Sigmoid colon (tissue), 4 donors: ENCODE data around the gene LMF1.

Source experiments
- EP300 ChIP-seq, 4 donors: sonication (generic); formaldehyde crosslinking; IDR thresholded peaks; one replicate each; pipeline ENCODE4 v1.6.1; 2017; ENCODE audit warnings: antibody characterized with exemption in 4 of 4
- POLR2A ChIP-seq, 2 donors: fragments of 450-650 bp; IDR thresholded peaks; one replicate each; pipeline ENCODE4 v1.6.1; 2016; ENCODE audit warnings: antibody characterized with exemption in 2 of 2, mild to moderate bottlenecking in 2 of 2, moderate library complexity in 2 of 2
- POLR2AphosphoS5 ChIP-seq, 4 donors: sonication (generic); formaldehyde crosslinking; IDR thresholded peaks; one replicate each; pipeline ENCODE4 v1.6.1; 2017; ENCODE audit warnings: antibody characterized with exemption in 4 of 4
- TF ChIP-seq, protein P1 (sequence below), 4 experiments: fragments of 450-650 bp in 3 of 4; fragments of 200-600 bp in 1 of 4; IDR thresholded peaks; one replicate each; pipeline ENCODE4 v1.5.1; 2016 to 2019; ENCODE audit warnings: antibody characterized with exemption in 4 of 4, mild to moderate bottlenecking in 3 of 4, moderate library complexity in 2 of 4

DNA sequence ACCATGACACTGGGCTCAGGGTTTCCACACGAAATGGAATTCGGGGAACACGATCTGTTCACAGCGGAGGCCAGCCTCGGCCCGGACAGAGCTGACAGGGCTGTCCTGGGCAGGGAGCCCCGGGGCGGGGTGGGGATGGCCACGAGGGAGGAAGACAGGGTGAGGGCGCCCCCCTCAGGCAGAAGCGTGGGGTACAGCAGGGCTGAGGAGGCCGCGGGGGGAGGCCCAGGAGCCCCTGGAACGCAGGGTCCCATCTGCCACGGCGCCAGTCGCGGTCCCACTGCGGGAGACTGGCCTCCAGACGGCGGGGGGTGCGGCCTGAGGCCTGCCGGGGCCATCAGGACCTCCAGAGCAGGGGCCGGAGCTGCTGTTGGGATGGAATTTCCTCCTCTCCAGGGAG is 75.9 kb downstream of the LMF1 start:
- TF ChIP-seq, protein P1, sequence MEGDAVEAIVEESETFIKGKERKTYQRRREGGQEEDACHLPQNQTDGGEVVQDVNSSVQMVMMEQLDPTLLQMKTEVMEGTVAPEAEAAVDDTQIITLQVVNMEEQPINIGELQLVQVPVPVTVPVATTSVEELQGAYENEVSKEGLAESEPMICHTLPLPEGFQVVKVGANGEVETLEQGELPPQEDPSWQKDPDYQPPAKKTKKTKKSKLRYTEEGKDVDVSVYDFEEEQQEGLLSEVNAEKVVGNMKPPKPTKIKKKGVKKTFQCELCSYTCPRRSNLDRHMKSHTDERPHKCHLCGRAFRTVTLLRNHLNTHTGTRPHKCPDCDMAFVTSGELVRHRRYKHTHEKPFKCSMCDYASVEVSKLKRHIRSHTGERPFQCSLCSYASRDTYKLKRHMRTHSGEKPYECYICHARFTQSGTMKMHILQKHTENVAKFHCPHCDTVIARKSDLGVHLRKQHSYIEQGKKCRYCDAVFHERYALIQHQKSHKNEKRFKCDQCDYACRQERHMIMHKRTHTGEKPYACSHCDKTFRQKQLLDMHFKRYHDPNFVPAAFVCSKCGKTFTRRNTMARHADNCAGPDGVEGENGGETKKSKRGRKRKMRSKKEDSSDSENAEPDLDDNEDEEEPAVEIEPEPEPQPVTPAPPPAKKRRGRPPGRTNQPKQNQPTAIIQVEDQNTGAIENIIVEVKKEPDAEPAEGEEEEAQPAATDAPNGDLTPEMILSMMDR (IDR thresholded peaks at IDR 0.05): no peak
- no peak for TF ChIP-seq POLR2A (IDR thresholded peaks at IDR 0.05)
- no peak for TF ChIP-seq POLR2AphosphoS5 (IDR thresholded peaks at IDR 0.05)
- TF ChIP-seq EP300 (IDR thresholded peaks at IDR 0.05): no peak
